T47D (cell line): ENCODE results near the gene SETD3.
"Not testable (repeated sequence)": the region's sequence is repeated elsewhere in the genome, so short reads cannot be mapped to it uniquely, and the experiment has no call there.

Experiments
- DNase-seq, 2 experiments: peaks; one replicate each; pipeline versions ENCODE4 v3.0.0 to v3.0.0-alpha.2; 2011 to 2012; ENCODE audit warnings: low read depth in 1 of 2, low spot score in 1 of 2
- JUND ChIP-seq: IDR thresholded peaks from 2 replicates; pipeline ENCODE4 v1.6.1; 2012; ENCODE audit warnings: low read depth
- in situ Hi-C: cut with HindIII; loops from 2 replicates; pipeline ENCODE4 v1.10.0; 2016; ENCODE audit warnings: low sequenced_read_pairs, low pct_unique_long_range_greater_than_20kb

SETD3 gene

GRCh38 chr14:99357151-99357915, 123.3 kb downstream of the SETD3 start:
- no peak for DNase-seq
- in situ Hi-C loops: no loop called here
- TF ChIP-seq JUND: no peak

GRCh38 chr14:99356031-99356608, 124.5 kb downstream of the SETD3 start:
- in situ Hi-C loops: no loop called here
- TF ChIP-seq JUND: no peak
- no peak for DNase-seq

- no peak for TF ChIP-seq JUND
- in situ Hi-C loops: no loop called here
- no peak for DNase-seq
These were observed 126.3 kb downstream of the SETD3 start for GRCh38 chr14:99354166-99354875.

GRCh38 chr14:99352688-99353280, 127.9 kb downstream of the SETD3 start:
- TF ChIP-seq JUND: no peak
- in situ Hi-C loops: no loop called here
- no peak for DNase-seq

GRCh38 chr14:99351166-99352007, 129.3 kb downstream of the SETD3 start:
- DNase-seq: no peak
- TF ChIP-seq JUND: no peak
- in situ Hi-C loops: no loop called here

GRCh38 chr14:99350751-99351150, 129.9 kb downstream of the SETD3 start:
- no peak for DNase-seq
- TF ChIP-seq JUND: no peak
- in situ Hi-C loops: no loop called here

GRCh38 chr14:99349721-99350495, 130.8 kb downstream of the SETD3 start:
- no peak for DNase-seq
- in situ Hi-C loops: no loop called here

GRCh38 chr14:99348816-99349614, 131.6 kb downstream of the SETD3 start:
- in situ Hi-C loops: no loop called here
- TF ChIP-seq JUND: no peak

More at GRCh38 chr14:99349721-99350495, 130.8 kb downstream of the SETD3 start:
- TF ChIP-seq JUND: no peak

GRCh38 chr14:99348231-99348630, 132.4 kb downstream of the SETD3 start:
- DNase-seq, in situ Hi-C loops: not testable (repeated sequence)

More at GRCh38 chr14:99348816-99349614, 131.6 kb downstream of the SETD3 start:
- DNase-seq: no peak
